GM18858 (cell line): ENCODE data around the gene C22orf42.
"Not testable (repeated sequence)": the region's sequence is repeated elsewhere in the genome, so short reads cannot be mapped to it uniquely, and the experiment has no call there.

Source experiments
- ATAC-seq: cut with Tn5 transposase; IDR thresholded peaks from one replicate; pipeline ENCODE4 v1.9.1; 2021; ENCODE audit not compliant: unreplicated experiment

The C22orf42 gene

DNA sequence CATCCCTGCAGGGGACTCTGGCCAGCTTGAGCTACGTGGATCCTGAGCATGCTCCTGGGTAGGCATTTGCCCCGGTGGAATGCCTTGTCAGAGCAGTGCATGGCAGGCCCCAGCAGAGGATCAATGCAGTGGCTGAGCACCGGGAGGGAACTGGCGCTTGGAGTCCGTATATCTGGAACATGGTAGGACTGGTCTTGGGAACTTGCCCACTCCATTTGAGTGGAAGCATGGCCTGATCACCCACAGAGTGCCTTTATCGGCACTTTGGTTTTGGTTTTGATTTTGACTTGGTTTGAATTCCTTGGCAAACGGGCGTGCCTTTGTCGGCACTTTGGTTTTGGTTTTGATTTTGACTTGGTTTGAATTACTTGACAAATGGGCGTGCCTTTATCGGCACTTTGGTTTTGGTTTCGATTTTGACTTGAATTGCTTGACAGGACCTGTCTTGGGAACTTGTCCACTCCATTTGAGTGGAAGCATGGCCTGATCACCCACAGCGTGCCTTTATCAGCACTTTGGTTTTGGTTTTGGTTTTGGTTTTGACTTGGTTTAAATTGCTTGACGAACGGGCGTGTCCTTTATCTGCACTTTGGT is 21.3 kb downstream of the C22orf42 start:
- ATAC-seq, result not testable (repeated sequence)

DNA sequence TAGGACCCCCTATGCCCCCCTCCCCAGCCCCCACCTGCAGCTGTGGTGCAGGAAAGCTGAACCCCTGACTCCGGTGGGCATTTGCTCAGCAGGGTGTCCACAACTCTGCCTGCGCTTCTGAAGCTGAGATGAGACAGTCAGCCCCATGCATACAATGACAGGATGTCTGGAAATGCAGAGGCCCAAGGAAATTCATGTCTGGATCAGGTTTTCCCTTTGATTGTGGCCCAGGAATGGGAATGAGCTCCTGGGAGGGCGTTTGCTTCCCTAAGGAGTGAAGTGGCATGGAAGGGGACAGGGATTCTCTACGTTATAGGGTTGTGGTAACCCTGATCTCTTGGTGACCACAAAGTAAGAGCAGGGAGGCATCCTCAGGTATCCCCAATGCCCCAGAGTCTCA is 22.2 kb downstream of the C22orf42 start:
- ATAC-seq, result not testable (repeated sequence)

DNA sequence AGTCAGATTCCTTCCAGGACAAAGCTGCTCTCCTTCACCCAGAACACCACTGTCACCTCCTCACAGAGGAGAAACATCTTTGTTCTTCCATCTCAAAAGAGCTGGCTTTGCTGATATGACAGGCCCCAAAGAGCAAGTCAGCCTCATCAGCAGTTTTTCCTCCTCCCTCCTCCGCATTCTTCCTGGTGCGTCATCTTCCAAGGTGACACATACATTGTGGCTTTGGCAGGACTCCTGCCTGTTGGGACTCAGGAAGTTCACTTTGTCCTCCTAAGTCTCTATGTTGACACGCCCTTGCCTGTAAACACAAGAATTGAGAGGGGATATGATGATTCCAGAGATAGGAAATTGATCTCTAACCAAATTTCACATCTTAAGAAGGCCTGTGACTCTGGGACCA is 23.1 kb downstream of the C22orf42 start:
- ATAC-seq, result not testable (repeated sequence)

DNA sequence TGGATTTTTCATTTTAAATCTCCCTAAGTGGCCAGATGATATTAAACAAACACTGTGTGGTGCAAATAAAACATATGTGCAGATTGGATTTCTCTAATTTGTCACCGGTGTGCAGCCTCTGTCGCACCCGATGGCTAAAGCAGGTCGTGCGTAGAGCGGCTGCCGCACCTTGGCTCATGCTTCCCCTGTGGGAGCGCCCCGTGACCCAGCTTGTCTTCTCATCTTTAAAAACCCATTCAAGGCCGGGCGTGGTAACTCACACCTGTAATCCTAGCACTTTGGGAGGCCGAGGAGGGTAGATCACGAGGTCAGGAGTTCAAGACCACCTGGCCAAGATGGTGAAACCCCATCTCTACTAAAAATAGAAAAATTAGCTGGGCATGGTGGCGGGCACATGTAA is 24.3 kb downstream of the C22orf42 start:
- not testable (repeated sequence) for ATAC-seq

GRCh38 chr22:32132783-32133182 is 26.3 kb downstream of the C22orf42 start:
- ATAC-seq, result no peak

DNA sequence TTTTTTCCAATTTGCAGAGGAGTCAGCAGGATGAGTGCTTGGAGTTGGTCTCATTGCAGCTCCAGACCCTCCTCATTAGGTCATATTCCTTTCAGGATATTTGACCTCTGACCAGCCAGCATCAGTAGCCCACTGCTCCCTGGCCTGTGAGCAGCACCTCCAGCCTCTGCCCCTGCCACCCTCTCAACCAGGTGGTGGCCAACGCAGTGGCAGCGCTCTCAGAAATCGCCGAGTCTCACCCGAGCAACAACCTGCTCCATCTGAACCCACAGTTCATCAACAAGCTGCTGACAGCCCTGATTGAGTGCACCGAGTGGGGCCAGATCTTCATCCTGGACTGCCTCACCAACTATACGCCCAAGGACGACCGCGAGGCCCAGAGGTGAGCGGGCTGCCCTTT is 27.0 kb downstream of the C22orf42 start:
- ATAC-seq, result no peak

DNA sequence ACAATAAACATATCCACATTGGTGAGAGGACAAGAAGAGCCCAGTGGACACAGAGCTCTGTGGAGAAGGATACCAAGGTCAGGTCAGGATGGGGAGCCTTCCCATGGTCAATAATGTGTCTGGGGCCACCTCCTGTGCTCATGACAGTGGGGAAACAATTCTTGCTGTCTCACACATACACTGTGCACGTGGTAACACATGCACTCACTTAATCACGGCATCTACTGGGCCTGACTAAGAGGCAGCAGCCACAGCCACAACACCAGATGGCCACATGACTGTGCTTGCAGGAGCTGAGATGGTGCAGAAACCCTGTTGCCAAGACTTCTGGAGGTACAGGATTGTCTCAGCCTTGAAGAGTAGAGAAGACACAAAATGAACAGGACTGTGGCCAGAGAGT is 28.6 kb downstream of the C22orf42 start:
- ATAC-seq, result no peak

DNA sequence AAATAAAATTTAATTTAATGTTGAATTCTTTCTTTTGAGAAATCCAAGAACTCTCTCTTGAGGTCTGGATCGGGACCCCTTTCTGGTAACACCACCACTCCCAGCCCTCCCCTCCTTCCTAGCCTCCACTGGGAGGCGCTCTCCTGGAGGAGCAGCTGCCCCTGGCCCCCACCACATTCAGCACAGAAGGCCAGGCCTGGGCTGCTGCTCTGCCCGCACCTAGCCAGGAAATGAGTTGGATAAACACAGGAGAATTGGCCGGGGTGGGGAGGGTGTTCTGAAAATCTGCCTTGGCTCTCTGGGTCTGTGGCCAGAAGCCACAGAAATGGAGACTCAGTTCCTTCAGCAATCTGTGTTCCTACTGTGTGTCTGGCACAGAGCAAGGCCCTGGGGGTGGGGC is 31.2 kb downstream of the C22orf42 start:
- ATAC-seq, result no peak

- no peak for ATAC-seq
Observed at GRCh38 chr22:32123657-32124056, 35.4 kb downstream of the C22orf42 start.

DNA sequence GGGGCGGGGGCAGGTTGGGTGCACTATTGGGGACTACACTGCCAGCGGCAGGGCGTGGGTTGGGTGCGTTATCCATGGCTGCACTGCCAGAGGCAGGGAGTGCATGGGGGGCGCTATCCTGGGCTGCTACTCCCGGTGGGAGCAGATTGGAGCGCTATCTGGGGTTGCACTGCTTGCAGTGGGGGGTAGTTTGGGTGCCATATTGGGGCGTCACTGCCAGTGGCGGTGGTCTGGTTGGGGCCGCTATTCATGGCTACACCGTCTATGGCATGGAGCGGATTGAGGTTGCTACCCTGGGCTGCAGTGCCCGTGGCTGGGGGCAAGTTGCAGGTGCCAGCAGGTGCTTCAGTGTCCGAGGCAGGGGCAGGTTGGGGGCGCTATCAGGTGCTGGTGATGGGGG is 36.2 kb downstream of the C22orf42 start:
- ATAC-seq, result no peak

DNA sequence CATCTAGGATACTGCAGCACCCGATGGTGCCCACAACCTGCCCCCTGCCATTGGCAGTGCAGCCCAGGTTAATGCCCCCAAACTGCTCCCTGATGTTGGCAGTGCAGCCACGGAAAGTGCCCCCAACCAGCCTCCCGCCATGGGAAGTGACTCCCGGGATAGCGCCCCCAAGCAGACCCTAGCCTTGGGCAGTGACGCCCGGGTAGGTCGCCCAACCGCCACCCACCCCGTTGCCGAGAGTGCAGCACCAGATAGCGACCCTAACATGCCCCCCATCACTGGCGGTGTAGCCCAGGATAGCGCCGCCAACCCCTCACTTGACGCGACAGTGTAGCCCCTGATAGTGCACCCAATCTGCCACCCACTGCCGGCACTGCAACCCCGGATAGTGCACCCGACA is 38.5 kb downstream of the C22orf42 start:
- no peak for ATAC-seq

DNA sequence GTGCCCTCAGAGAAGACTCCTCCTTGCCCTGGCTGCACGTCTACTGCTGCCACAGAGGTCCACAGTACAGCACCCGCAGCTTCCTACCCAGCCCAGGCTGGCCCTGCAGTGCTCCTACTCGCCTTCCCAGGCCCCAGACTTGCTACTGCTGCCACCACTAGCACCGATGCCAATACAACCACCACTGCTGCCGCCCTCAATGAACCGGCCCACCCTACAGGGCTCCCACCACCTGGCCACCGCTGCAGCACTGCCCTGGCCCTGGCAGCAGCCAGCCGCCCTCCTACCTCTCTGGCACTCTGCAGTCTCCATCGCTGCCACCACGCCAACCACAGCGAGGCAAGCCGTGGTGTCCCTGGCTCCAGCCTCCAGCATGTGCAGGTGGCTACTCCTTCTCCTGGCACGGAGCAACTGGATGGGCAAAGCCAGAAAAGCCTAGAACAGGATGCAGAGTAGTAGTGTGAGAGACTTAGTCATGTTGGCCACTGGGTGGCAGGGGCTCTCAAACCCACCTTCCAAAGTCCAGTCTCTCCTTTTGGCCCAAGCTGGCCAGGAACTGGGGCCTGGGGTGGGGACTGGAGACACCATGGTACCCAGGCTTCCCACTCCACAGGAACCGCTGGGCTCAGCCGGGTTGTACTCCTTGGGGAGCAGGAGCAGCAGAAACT is 39.4 kb downstream of the C22orf42 start:
- no peak for ATAC-seq

DNA sequence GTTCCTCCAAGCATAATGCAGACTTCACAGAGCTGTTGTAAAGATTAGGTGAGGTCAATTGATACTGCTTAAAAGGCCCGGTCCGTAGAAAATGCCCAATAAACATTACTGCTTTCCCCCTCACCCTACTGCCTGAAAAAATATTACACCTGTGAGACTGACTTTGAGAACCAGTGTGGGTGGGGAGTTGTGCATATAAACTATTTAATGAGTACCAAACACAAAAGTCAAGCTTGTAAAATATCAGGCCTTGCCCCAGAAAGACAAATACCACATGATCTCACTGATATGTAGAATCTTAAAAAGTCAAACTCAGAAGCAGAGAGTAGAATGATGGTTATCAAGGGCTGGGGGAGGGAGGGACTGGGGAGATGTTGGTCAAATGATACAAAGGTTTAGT is 46.7 kb downstream of the C22orf42 start:
- no peak for ATAC-seq

- ATAC-seq, result no peak
Observed at GRCh38 chr22:32106930-32107329, 52.2 kb downstream of the C22orf42 start.

DNA sequence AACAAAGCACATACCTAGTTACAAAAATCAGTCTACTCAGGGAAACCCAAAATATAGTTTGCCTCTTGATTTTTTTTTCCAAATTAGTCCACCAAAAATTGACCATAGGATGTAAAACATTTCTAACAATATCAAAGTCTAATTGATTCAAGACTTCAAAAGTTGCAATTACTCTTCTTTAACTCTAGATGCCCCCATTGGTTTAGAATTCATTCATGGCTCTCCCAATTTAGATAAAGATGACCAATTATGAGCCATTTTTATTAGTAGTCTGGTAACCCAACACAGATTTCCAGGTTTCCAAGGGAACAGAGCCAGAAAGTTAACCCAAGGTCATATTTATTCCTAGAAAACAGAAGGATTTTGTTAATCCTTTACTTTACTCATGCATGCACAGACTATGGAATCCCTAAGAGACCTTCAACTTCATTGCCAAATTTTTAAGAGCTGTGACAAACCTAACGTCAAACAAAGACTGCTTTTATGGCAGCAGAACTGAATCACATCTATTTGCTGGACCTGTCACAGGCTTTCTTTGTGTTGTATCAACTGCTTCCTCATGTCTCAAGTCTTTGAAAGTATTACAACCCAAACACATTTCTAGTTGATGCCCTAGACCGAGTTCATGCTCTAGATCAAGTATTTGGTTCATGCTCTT is 55.3 kb downstream of the C22orf42 start:
- no peak for ATAC-seq

GRCh38 chr22:32100711-32101110 is 58.4 kb downstream of the C22orf42 start:
- no peak for ATAC-seq
